ENCODE results near the gene ABCC8.

ABCC8 gene

GRCh38 chr11:17384002-17384511 is 92.6 kb downstream of the ABCC8 start:
- DNase-seq = peak; percentile 85

GRCh38 chr11:17383461-17383860 is 93.2 kb downstream of the ABCC8 start:
- DNase-seq = no peak

GRCh38 chr11:17382046-17382728 is 94.5 kb downstream of the ABCC8 start:
- DNase-seq = no peak

GRCh38 chr11:17381156-17381555 is 95.5 kb downstream of the ABCC8 start:
- no peak for DNase-seq

GRCh38 chr11:17379383-17380180 is 97.1 kb downstream of the ABCC8 start:
- no peak for DNase-seq

GRCh38 chr11:17378655-17379054 is 98.0 kb downstream of the ABCC8 start:
- DNase-seq = no peak

- DNase-seq = no peak
Observed at GRCh38 chr11:17376493-17376892, 100.2 kb downstream of the ABCC8 start.

- no peak for DNase-seq
Observed at GRCh38 chr11:17375547-17375946, 101.1 kb downstream of the ABCC8 start.

GRCh38 chr11:17371614-17372013 is 105.0 kb downstream of the ABCC8 start:
- DNase-seq = no peak

- no peak for DNase-seq
Observed at GRCh38 chr11:17369684-17370243, 106.9 kb downstream of the ABCC8 start.

GRCh38 chr11:17369094-17369493 is 107.6 kb downstream of the ABCC8 start:
- no peak for DNase-seq

GRCh38 chr11:17368551-17368950 is 108.1 kb downstream of the ABCC8 start:
- no peak for DNase-seq

- DNase-seq = no peak
Observed at GRCh38 chr11:17366495-17366894, 110.2 kb downstream of the ABCC8 start.

GRCh38 chr11:17354601-17354991 is 122.0 kb downstream of the ABCC8 start:
- peak; percentile 54 for DNase-seq

- no peak for DNase-seq
Observed at GRCh38 chr11:17353821-17354600, 122.6 kb downstream of the ABCC8 start.

GRCh38 chr11:17352950-17353820 is 123.5 kb downstream of the ABCC8 start:
- peak; percentile 61 for DNase-seq

- peak; percentile 44 for DNase-seq
Observed at GRCh38 chr11:17351510-17352176, 125.0 kb downstream of the ABCC8 start, which contains the start of gene NCR3LG1. NCR3LG1 (plus strand) TSS chr11:17351800; CDS start chr11:17351970, 170 bp downstream.

- DNase-seq = no peak
Observed at GRCh38 chr11:17351172-17351509, 125.5 kb downstream of the ABCC8 start.

- no peak for DNase-seq
Observed at GRCh38 chr11:17350455-17351171, 126.0 kb downstream of the ABCC8 start.

GRCh38 chr11:17347676-17348075 is 129.0 kb downstream of the ABCC8 start:
- no peak for DNase-seq

GRCh38 chr11:17343907-17344306 is 132.7 kb downstream of the ABCC8 start:
- no peak for DNase-seq
